MCF 10A (cell line): ENCODE measurements around the gene HK1. TPM values are rescaled to one million over a fixed set of nuclear protein-coding genes. Genes with fewer than 3 reads are reported as not detected.

Source experiments
- BruUV-seq: library from RNA; stranded (reverse); fragments of 400-500 nt; replicated peaks from 2 replicates; lab custom pipeline; 2021; lab: Mats Ljungman, UMichigan
- CTCF ChIA-PET: fragments of 300-600 bp; sonication (Branson Sonifier 250); formaldehyde crosslinking; extraction: SDS; loops from one replicate; lab custom pipeline; 2021; ENCODE audit warnings: antibody characterized with exemption, inconsistent platforms; lab: Yijun Ruan, JAX
- POLR2A ChIA-PET: fragments of 300-600, 350-650 bp; sonication (Branson Sonifier 250); formaldehyde crosslinking; extraction: SDS; loops from one replicate; lab custom pipeline; 2020; ENCODE audit warnings: antibody characterized with exemption, inconsistent platforms; lab: Yijun Ruan, JAX
- DNase-seq: peaks from one replicate; pipeline ENCODE4 v3.0.0-alpha.2; 2018; ENCODE audit not compliant: unreplicated experiment
- H3K27ac Mint-ChIP-seq: one replicate; pipeline ENCODE4 v1.8.0; 2022; ENCODE audit warnings: mild to moderate bottlenecking, low read depth, mixed read lengths; ENCODE audit not compliant: unreplicated experiment
- H3K27me3 Mint-ChIP-seq: one replicate; pipeline ENCODE4 v1.8.0; 2022; ENCODE audit warnings: mixed read lengths; ENCODE audit not compliant: insufficient read depth, unreplicated experiment
- H3K36me3 Mint-ChIP-seq: one replicate; pipeline ENCODE4 v1.8.0; 2022; ENCODE audit warnings: mild to moderate bottlenecking, moderate library complexity, mixed read lengths; ENCODE audit not compliant: insufficient read depth, unreplicated experiment
- H3K4me1 Mint-ChIP-seq: one replicate; pipeline ENCODE4 v1.8.0; 2022; ENCODE audit warnings: mixed read lengths; ENCODE audit not compliant: insufficient read depth, unreplicated experiment
- H3K4me3 Mint-ChIP-seq: one replicate; pipeline ENCODE4 v1.8.0; 2022; ENCODE audit warnings: mild to moderate bottlenecking, moderate library complexity, mixed read lengths; ENCODE audit not compliant: unreplicated experiment
- H3K9me3 Mint-ChIP-seq: one replicate; pipeline ENCODE4 v1.8.0; 2022; ENCODE audit warnings: mixed read lengths; ENCODE audit not compliant: unreplicated experiment
- intact Hi-C: fragments of 100-400 bp; cut with micrococcal nuclease; formaldehyde crosslinking; loops from 2 replicates; pipeline ENCODE4 v1.14.1; 2022
- total RNA-seq: library from RNA; stranded (reverse); gene quantifications from 2 replicates; pipeline ENCODE4 v1.2.3, GENCODE V29; 2022
- TF ChIP-seq, protein P1 (sequence below): fragments of 200-600 bp; IDR thresholded peaks from one replicate; pipeline ENCODE4 v1.8.0; 2022; ENCODE audit warnings: antibody characterized with exemption, mild to moderate bottlenecking; ENCODE audit not compliant: unreplicated experiment

HK1 gene
- total RNA-seq, 1 experiment from 2014 or later: 134 TPM

DNA sequence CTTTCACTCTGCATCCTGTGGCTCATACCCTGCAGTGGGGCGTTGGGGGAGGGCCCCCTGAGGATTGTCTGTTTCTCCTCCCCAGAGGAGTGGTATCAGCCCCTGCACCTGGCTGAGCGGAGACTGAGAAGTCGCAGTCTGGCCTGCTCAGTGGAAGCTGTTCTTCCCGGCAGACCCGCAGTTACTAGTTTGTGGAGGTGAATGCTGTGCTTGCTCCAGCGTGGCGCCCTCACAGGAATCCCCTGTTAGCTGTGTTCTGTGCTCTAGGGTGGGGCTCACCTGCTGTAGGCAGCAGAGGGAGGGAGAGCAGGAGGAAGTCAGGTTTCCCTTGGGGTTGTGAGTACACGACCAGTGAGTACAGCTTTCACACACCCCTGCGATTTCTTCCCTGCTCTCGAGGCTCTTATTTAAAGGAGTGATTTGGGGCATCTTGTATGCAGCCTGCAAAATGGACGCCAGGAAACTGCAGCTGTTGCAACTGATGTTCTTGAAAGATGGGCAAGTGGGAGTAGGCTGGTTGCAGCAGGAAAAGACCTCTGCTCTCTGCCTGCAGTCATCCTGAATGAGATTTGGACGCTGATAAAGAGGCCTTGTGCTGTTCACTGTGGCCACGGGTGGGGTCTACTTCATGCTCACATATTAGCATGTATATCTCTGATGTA, 66.4 kb downstream of the HK1 start:
- Mint-ChIP-seq H3K4me3 (no peak overlapping the region), H3K36me3 (peaks cover 53% of the 10 kb centered on the region), H3K4me1 (peaks cover 40% of the 10 kb centered on the region), H3K27ac (no peak overlapping the region), H3K27me3 (no peaks in the 10 kb centered on the region), H3K9me3 (no peaks in the 10 kb centered on the region)
- no TSS peak for BruUV-seq
- TF ChIP-seq, protein P1, sequence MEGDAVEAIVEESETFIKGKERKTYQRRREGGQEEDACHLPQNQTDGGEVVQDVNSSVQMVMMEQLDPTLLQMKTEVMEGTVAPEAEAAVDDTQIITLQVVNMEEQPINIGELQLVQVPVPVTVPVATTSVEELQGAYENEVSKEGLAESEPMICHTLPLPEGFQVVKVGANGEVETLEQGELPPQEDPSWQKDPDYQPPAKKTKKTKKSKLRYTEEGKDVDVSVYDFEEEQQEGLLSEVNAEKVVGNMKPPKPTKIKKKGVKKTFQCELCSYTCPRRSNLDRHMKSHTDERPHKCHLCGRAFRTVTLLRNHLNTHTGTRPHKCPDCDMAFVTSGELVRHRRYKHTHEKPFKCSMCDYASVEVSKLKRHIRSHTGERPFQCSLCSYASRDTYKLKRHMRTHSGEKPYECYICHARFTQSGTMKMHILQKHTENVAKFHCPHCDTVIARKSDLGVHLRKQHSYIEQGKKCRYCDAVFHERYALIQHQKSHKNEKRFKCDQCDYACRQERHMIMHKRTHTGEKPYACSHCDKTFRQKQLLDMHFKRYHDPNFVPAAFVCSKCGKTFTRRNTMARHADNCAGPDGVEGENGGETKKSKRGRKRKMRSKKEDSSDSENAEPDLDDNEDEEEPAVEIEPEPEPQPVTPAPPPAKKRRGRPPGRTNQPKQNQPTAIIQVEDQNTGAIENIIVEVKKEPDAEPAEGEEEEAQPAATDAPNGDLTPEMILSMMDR: no peak
- intact Hi-C loops: no loop called here
- POLR2A ChIA-PET: interaction anchor here (0.9 to 10.6 kb wide), 3 partner anchors 17 to 63 kb away, joined by 3 to 282 read pairs (median 4); no protein-coding TSS in a partner anchor
- no peak for DNase-seq
- CTCF ChIA-PET: interaction anchor here (1.1 kb wide), 1 partner anchor 11 kb away, joined by 3 read pairs; no protein-coding TSS in a partner anchor

- H3K27me3 Mint-ChIP-seq: no peaks in the 10 kb centered on the region
- TF ChIP-seq, protein P1: no peak
- peaks cover 35% of the 10 kb centered on the region for H3K4me1 Mint-ChIP-seq
- DNase-seq: no peak
- no peaks in the 10 kb centered on the region for H3K9me3 Mint-ChIP-seq
- peak overlapping the region; percentile 39 for H3K27ac Mint-ChIP-seq
- ChIA-PET CTCF (no interaction called here), POLR2A (interaction anchor here (0.9 to 10.6 kb wide), 3 partner anchors 16 to 63 kb away, joined by 3 to 282 read pairs (median 4); no protein-coding TSS in a partner anchor)
- no peak overlapping the region for H3K4me3 Mint-ChIP-seq
- H3K36me3 Mint-ChIP-seq: peaks cover 52% of the 10 kb centered on the region
- BruUV-seq: no TSS peak
- intact Hi-C loops: no loop called here
Measured at GRCh38 chr10:69345402-69345801, 67.1 kb downstream of the HK1 start.

DNA sequence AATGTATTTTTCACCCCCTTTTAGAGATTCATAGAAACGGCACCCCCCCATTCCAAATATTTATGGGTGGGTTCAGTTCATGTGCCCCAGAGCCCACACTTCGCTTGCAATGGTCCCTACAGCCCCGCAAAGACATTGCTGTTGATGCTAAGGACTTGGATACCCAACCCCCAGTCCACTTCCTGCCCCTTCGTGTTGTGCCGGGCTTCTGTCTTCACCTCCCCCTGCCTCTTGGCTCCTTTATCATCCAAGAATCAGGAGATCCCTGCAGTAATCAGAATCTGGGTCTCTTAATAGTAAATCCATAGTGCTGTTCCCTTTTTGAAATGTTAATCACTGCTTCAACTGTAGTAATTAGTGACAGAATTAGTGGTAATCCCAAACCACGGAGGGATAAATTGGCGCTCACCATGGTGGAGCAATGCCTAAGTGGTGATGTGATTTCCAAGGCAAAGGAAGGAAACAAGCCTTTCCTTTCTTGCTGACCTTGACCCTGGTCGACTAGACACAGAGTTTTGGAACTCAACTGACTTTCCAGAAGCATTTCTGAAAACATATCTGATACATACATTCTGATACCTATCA, 67.7 kb downstream of the HK1 start:
- CTCF ChIA-PET: no interaction called here
- no peak for DNase-seq
- no peaks in the 10 kb centered on the region for H3K27me3 Mint-ChIP-seq
- no peaks in the 10 kb centered on the region for H3K9me3 Mint-ChIP-seq
- POLR2A ChIA-PET: interaction anchor here (0.9 to 10.6 kb wide), 2 partner anchors 9 to 23 kb away, joined by 3 to 282 read pairs; no protein-coding TSS in a partner anchor
- peak overlapping the region; percentile 39 for H3K27ac Mint-ChIP-seq
- intact Hi-C loops: no loop called here
- peaks cover 58% of the 10 kb centered on the region for H3K36me3 Mint-ChIP-seq
- no TSS peak for BruUV-seq
- TF ChIP-seq, protein P1: no peak
- peaks cover 29% of the 10 kb centered on the region for H3K4me1 Mint-ChIP-seq
- no peak overlapping the region for H3K4me3 Mint-ChIP-seq

DNA sequence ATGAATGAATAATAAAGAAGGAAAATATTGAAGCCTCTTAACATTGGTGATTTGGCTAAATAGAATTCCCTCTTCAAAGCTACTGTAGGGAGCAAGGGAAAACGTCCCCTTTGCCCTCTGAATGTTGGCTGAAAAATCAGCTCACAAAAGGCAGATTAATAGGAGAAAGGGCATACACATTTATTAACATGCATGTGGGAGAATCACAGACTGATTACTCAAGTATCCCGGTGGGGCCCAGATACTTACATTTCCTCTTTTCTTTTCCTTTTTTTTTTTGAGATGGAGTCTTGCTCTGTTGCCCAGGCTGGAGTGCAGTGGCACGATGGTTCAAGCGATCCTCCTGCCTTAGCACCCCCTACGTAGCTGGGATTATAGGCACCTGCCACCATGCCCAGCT, 68.5 kb downstream of the HK1 start:
- Mint-ChIP-seq H3K4me3 (no peak overlapping the region), H3K27me3 (no peaks in the 10 kb centered on the region), H3K4me1 (peaks cover 27% of the 10 kb centered on the region), H3K27ac (no peak overlapping the region), H3K36me3 (peaks cover 66% of the 10 kb centered on the region), H3K9me3 (no peaks in the 10 kb centered on the region)
- intact Hi-C loops: no loop called here
- POLR2A ChIA-PET: interaction anchor here (0.6 to 0.9 kb wide), 3 partner anchors 9 to 130 kb away, joined by 3 read pairs; no protein-coding TSS in a partner anchor
- no TSS peak for BruUV-seq
- CTCF ChIA-PET: interaction anchor here (0.8 kb wide), 1 partner anchor 109 kb away, joined by 3 read pairs; no protein-coding TSS in a partner anchor
- TF ChIP-seq, protein P1: no peak
- DNase-seq: no peak
